Lower leg skin (tissue), 4 donors: ENCODE data around the gene FBXW4. TPM values are rescaled to one million over a fixed set of nuclear protein-coding genes. Genes with fewer than 3 reads are reported as not detected.

Source experiments
- DNase-seq, 2 donors: peaks; one replicate each; pipeline ENCODE4 v3.0.0-alpha.2; 2019; ENCODE audit warnings: low spot score in 2 of 2
- H3K4me3 ChIP-seq: fragments of 200-600 bp; sonication (generic); 2 replicates; pipeline ENCODE4 v1.5.1; 2017; ENCODE audit warnings: mild to moderate bottlenecking, low read depth; ENCODE audit not compliant: poor library complexity, severe bottlenecking
- POLR2A ChIP-seq, 2 donors: fragments of 450-650 bp; IDR thresholded peaks; one replicate each; pipeline ENCODE4 v1.6.1; 2016 to 2017; ENCODE audit warnings: antibody characterized with exemption in 2 of 2, mild to moderate bottlenecking in 1 of 2, moderate library complexity in 1 of 2
- WGBS, 2 donors: methylation state at CpG; one replicate each; pipeline ENCODE4 v1.1.5; 2018; 5-methylcytosine and 5-hydroxymethylcytosine counted together
- intact Hi-C: fragments of 100-400 bp; cut with DNase I; formaldehyde crosslinking; loops from one replicate; pipeline ENCODE4 v1.15.0; 2023; ENCODE audit warnings: low total_unique reads
- total RNA-seq, 4 donors: library from RNA; depleted of rRNA; stranded (reverse); fragments of >200 nt; gene quantifications; one replicate each; pipeline ENCODE4 v1.1.0, GENCODE V29; 2016
- TF ChIP-seq, protein P1 (sequence below), 3 donors: fragments of 450-650 bp; IDR thresholded peaks; one replicate each; pipeline ENCODE4 v1.5.1; 2016; ENCODE audit warnings: antibody characterized with exemption in 3 of 3, mild to moderate bottlenecking in 3 of 3, moderate library complexity in 2 of 3

Gene FBXW4
- total RNA-seq, 4 donors from 2014 or later = 51.9 to 102 (median 69.6) TPM

DNA sequence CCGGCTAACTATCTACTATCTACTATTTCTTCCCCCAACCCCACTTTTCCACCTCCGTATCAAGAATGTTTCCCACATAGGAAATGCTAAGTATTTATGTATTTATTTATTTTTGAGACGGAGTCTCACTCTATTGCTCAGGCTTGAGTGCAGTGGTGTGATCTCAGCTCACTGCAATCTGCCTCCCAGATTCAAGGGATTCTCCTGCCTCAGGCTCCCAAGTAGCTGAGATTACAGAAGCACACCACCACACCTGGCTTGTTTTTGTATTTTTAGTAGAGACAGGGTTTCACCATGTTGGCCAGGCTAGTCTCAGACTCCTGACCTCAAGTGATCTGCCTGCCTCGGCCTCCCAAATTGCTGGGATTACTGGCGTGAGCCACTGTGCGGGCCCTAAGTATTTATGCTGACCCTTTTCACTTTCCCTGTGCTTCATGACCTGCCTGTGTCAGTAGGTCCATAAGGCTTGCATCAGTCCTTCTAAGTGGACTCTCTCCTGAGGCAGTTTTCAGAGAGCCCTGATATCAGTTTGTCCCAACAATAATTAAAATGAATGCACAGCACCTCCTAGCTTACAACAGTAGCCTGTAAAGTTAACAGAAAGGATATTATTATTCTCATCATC, 25.7 kb upstream of the FBXW4 start:
- intact Hi-C loops = no loop called here
- 90 to 93% methylated on average over 6 of the region's 6 CpGs for WGBS, 2 donors
- TF ChIP-seq POLR2A (IDR thresholded peaks at IDR 0.05) = no peak
- TF ChIP-seq, protein P1, sequence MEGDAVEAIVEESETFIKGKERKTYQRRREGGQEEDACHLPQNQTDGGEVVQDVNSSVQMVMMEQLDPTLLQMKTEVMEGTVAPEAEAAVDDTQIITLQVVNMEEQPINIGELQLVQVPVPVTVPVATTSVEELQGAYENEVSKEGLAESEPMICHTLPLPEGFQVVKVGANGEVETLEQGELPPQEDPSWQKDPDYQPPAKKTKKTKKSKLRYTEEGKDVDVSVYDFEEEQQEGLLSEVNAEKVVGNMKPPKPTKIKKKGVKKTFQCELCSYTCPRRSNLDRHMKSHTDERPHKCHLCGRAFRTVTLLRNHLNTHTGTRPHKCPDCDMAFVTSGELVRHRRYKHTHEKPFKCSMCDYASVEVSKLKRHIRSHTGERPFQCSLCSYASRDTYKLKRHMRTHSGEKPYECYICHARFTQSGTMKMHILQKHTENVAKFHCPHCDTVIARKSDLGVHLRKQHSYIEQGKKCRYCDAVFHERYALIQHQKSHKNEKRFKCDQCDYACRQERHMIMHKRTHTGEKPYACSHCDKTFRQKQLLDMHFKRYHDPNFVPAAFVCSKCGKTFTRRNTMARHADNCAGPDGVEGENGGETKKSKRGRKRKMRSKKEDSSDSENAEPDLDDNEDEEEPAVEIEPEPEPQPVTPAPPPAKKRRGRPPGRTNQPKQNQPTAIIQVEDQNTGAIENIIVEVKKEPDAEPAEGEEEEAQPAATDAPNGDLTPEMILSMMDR (IDR thresholded peaks at IDR 0.05) = no peak

GRCh38 chr10:101718690-101719275, 23.8 kb upstream of the FBXW4 start:
- no peak overlapping the region for H3K4me3 ChIP-seq
- DNase-seq = no peak
- WGBS, 2 donors = 93 to 94% methylated on average over 3 of the region's 3 CpGs
- intact Hi-C loops = no loop called here
- no peak for TF ChIP-seq POLR2A (IDR thresholded peaks at IDR 0.05)
- TF ChIP-seq, protein P1 (IDR thresholded peaks at IDR 0.05) = no peak

More for the DNA sequence above, 25.7 kb upstream of the FBXW4 start:
- peak in 1 of 2 donors; percentile 45 for DNase-seq
- no peak overlapping the region for H3K4me3 ChIP-seq

GRCh38 chr10:101716891-101717659, 22.1 kb upstream of the FBXW4 start:
- TF ChIP-seq, protein P1 (IDR thresholded peaks at IDR 0.05) = no peak
- no peak for TF ChIP-seq POLR2A (IDR thresholded peaks at IDR 0.05)
- intact Hi-C loops = no loop called here
- H3K4me3 ChIP-seq = no peak overlapping the region
- peak in 1 of 2 donors; percentile 15 for DNase-seq
- WGBS, 2 donors = 74% methylated on average over 10 of the region's 10 CpGs

GRCh38 chr10:101712997-101713396, 18.0 kb upstream of the FBXW4 start:
- H3K4me3 ChIP-seq = no peak overlapping the region
- 76 to 78% methylated on average over 2 of the region's 2 CpGs for WGBS, 2 donors
- intact Hi-C loops = no loop called here
- TF ChIP-seq, protein P1 (IDR thresholded peaks at IDR 0.05) = no peak
- TF ChIP-seq POLR2A (IDR thresholded peaks at IDR 0.05) = no peak
- DNase-seq = peak in 1 of 2 donors; percentile 20

- WGBS, 2 donors = 84 to 87% methylated on average over 2 of the region's 2 CpGs
- DNase-seq = no peak
- intact Hi-C loops = no loop called here
- H3K4me3 ChIP-seq = no peak overlapping the region
- TF ChIP-seq, protein P1 (IDR thresholded peaks at IDR 0.05) = no peak
- TF ChIP-seq POLR2A (IDR thresholded peaks at IDR 0.05) = no peak
Observed at GRCh38 chr10:101710793-101711192, 15.8 kb upstream of the FBXW4 start.
